ENCODE results near the gene HAVCR2.
A peak's percentile ranks its signal among the peaks of the same experiment; 100 is the strongest.

The HAVCR2 gene
- 92.3 to 875 (median 531) reads per million in 17 experiments for total RNA-seq

DNA sequence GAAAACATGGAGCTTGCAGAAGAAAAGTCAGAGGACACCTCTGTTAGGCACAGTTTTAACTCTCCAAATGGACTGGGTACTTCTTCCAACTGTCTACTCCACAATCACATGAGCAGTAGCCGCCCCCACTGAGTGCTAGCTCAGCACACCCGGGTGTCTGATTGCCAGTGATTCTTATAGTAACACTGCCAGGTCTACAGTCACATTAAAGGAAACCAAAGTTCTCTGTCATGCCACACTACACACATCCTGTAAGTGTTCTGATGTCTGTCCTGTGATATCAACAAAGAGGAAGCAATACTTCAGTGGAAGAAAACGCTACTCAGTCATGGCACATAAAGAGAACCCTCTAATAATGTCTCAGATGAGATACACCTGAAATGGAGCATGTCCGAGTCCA lies at the start of gene HAVCR2:
HAVCR2 (minus strand) TSS at position 69 of the 400 bp plus-strand sequence; CDS start at position 8, 61 bp downstream.
- DNase-seq = peak; percentile 88 to 94 (median 90)

GRCh38 chr5:157157293-157157891 lies 48.5 kb upstream of the HAVCR2 start:
- DNase-seq = no peak

GRCh38 chr5:157155297-157155696 lies 46.5 kb upstream of the HAVCR2 start:
- DNase-seq = no peak

- DNase-seq = no peak
These were observed 42.2 kb upstream of the HAVCR2 start for GRCh38 chr5:157150995-157151394.

DNA sequence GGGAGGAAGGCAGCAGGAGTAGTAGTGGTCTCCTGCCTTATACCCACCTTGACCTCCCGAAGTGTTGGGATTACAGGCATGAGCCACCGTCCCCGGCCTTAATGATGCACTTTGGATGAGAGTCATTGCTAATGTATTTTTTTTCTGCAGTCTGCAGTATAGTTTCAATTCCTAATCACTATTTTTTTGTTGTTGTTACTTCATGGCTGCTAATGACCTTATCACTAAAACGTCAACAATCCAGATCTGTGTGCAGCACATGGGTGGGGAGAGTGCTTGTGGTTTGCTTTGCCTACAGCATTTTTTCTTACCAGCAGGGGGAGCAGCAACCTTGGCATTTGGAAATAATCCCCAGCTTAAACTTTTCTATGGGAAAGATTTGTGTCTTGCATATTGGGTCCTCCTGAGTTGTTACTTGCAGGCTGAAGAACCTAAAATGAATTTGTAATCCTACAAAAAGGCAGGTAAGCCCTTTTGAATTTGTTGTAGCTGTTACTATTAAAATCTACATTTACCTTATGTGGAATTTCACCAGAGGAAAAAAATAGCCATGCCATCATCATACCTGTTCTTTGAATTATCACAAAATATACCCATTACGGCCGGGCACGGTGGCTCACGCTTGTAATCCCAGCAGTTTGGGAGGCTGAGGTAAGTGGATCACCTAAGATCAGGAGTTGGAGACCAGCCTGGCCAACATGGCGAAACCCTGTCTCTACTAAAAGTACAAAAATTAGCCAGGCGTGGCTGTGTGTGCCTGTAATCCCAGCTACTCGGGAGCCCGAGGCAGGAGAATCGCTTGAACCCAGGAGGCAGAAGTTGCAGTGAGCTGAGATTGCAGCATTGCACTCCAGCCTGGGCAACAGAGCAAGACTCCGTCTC lies 40.1 kb upstream of the HAVCR2 start:
- DNase-seq = peak; percentile 78 to 88 (median 87)

DNA sequence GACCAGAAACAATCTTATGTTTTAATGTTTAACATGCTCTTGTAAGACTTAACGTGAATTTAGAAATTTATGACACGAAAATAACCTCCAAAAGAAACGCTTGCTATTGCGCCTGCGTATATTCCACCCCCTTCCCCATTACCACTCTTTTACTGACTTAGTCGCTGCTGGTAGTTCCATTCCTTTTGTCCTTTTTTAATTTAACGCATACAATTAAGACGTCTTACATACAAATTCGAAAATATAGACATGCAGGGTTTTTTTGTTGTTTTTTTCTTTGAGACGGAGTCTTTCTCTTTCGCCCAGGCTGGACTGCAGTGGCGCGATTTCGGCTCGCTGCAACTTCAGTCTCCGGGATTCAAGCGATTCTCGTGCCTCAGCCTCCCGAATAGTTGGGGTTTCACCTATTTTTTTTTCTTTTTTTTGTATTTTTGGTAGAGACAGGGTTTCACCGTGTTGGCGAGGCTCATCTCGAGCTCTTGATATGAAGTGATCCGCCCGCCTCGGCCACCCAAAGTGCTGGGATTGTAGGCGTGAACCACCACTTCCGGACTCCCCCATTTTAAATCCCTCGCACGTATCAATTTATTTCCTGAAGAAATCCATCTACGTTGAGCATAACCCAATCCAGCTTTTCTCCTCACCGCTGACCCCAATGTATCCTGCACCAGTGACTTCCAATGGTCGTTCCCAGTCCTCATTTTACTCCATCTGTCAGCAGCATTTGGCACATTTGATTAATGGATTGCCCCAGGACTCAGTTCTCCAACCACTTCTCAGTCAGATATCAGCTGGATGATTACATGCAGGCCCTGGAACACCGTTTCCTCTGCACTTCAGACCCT lies 34.5 kb upstream of the HAVCR2 start:
- peak; percentile 50 to 67 (median 57) for DNase-seq

- DNase-seq = peak; percentile 97 to 100 (median 98)
These were observed 33.7 kb upstream of the HAVCR2 start, which contains the start of gene MED7 for GRCh38 chr5:157142317-157143126. Gene MED7, minus strand, starts transcription at chr5:157142865. Its CDS starts 3,434 bp downstream, at chr5:157139431.

- DNase-seq = peak; percentile 24 to 68 (median 60)
These were observed 28.8 kb upstream of the HAVCR2 start for GRCh38 chr5:157137691-157138090.

DNA sequence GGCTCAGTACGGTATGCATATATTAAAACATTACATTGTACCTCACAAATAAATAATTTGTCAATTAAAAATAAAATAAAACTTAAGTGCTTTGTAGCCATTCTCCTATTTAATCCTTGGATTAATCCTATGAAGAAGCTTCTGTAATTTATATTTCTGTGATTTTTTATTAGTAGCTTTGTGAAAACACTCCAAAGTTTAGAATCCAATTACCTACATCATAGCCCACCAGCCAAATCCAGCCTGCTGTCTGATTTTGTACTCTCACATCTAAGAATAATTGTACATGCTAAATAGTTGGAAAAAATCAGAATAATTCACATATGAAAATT lies 23.4 kb upstream of the HAVCR2 start:
- no peak for DNase-seq

DNA sequence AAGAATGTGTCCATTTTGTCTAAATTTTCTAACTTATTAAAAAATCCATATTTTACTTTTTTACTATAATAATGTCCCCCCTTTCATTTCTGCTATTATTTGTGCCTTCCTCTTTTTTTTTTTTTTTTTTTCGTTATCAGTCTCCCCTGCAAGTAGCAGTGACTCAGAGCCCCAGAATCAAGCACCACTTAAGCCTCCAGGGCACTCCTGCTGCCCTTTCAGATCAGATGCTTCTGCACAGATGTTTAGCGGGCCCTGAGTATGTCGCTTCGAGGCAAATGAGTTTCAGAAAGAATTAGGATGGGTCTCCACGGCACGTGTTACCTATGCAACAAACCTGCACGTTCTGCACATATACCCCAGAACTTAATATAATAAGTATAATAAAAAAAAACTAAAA lies 22.1 kb upstream of the HAVCR2 start:
- DNase-seq = peak in 3 of 4 experiments; percentile 46 to 60 (median 47)

- DNase-seq = no peak
These were observed 12.9 kb upstream of the HAVCR2 start for GRCh38 chr5:157121709-157122108.

DNA sequence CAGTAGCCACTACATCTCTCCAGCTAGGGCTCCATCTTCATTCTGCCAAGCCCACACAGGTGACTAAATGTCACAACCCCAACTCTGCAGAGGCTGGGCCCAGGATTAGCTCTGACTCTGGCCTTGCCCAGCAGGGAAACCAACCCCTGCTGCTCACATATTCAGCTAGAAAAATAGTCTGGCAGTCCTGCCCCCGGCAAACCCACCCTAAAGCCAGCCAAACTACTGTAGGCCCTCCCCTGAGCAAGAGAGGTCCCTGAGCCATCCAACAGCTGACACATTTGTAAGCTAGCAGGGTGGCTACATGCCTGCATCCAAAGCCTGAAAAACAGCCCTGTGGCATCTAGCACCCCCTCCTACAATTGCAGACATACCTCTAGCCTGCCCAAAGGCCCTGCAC lies 11.3 kb upstream of the HAVCR2 start:
- DNase-seq = no peak

GRCh38 chr5:157116483-157116954 lies 7.7 kb upstream of the HAVCR2 start:
- DNase-seq = no peak

DNA sequence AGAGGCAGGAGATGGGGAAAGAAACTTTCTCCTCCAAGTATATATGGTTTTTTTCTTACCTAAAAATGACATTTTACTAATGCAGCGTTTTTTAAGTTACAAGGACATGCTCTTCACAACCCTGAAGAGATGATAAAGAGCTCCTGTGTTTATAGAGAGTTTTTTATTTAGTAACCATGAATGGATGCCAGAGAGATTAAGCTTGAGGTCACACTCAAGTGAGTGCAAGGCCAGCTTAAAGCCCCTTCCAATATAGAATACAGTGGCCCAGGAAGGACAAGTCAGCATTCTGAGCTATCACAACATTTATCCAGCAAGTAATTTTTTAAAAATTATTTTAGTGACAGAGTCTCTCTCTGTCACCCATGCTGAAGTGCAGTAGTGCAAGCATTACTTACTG lies 6.7 kb upstream of the HAVCR2 start:
- DNase-seq = no peak

GRCh38 chr5:157115012-157115411 lies 6.2 kb upstream of the HAVCR2 start:
- no peak for DNase-seq

GRCh38 chr5:157113002-157113401 lies 4.2 kb upstream of the HAVCR2 start:
- peak; percentile 72 to 89 (median 78) for DNase-seq

- peak; percentile 71 to 88 (median 78) for DNase-seq
These were observed 900 bp upstream of the HAVCR2 start for GRCh38 chr5:157109744-157110143.

DNA sequence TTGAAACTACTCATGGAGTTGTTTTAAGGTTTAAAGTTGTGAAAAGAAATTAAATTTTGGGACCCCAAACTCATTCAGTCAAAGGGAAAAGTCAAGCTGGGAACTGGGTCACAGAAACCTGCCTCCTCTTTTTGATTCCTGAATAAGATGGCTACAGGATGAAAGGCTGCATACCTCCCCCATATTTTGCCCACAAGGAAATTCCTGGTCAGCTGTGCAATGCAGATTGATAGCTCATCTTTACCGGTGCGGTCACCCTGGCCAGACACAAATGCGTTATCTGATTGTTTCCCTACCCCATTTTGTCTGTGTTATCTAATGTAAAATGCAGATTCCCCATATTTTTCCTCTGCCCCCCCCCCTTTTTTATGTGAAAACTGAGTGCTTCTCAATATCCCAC lies 1.3 kb downstream of the HAVCR2 start:
- DNase-seq = peak in 3 of 4 experiments; percentile 43 to 51 (median 47)

- DNase-seq = peak; percentile 85 to 87 (median 87)
These were observed 2.0 kb downstream of the HAVCR2 start for GRCh38 chr5:157106630-157107461.

GRCh38 chr5:157100140-157100679 lies 8.6 kb downstream of the HAVCR2 start:
- DNase-seq = peak; percentile 83 to 95 (median 86)
